ENCODE data around the gene NTHL1. TPM values are rescaled to one million over a fixed set of nuclear protein-coding genes. Genes with fewer than 3 reads are reported as not detected.

Gene NTHL1
- total RNA-seq, 1 experiment from 2014 or later = 28.2 TPM

- DNase-seq (ENCODE audit: low spot score) = no peak
Observed at GRCh38 chr16:2063861-2064260, 16.2 kb upstream of the NTHL1 start.

- DNase-seq (ENCODE audit: low spot score) = no peak
Observed at GRCh38 chr16:2062801-2063200, 15.2 kb upstream of the NTHL1 start.

- DNase-seq (ENCODE audit: low spot score) = no peak
Observed at GRCh38 chr16:2061526-2061925, 13.9 kb upstream of the NTHL1 start.

- DNase-seq (ENCODE audit: low spot score) = no peak
Observed at GRCh38 chr16:2061023-2061422, 13.4 kb upstream of the NTHL1 start.

GRCh38 chr16:2060346-2060745 is 12.7 kb upstream of the NTHL1 start:
- no peak for DNase-seq (ENCODE audit: low spot score)

GRCh38 chr16:2058872-2059271 is 11.2 kb upstream of the NTHL1 start:
- no peak for DNase-seq (ENCODE audit: low spot score)

GRCh38 chr16:2058420-2058819 is 10.8 kb upstream of the NTHL1 start:
- DNase-seq (ENCODE audit: low spot score) = no peak

- DNase-seq (ENCODE audit: low spot score) = no peak
Observed at GRCh38 chr16:2057438-2057837, 9.8 kb upstream of the NTHL1 start.

GRCh38 chr16:2056681-2057407 is 9.2 kb upstream of the NTHL1 start:
- no peak for DNase-seq (ENCODE audit: low spot score)

- no peak for DNase-seq (ENCODE audit: low spot score)
Observed at GRCh38 chr16:2056077-2056476, 8.4 kb upstream of the NTHL1 start.

GRCh38 chr16:2054543-2055245 is 7.1 kb upstream of the NTHL1 start:
- DNase-seq (ENCODE audit: low spot score) = no peak

GRCh38 chr16:2053897-2054296 is 6.3 kb upstream of the NTHL1 start:
- DNase-seq (ENCODE audit: low spot score) = no peak

- no peak for DNase-seq (ENCODE audit: low spot score)
Observed at GRCh38 chr16:2053211-2053610, 5.6 kb upstream of the NTHL1 start.

GRCh38 chr16:2048116-2048543 is 496 bp upstream of the NTHL1 start:
- DNase-seq (ENCODE audit: low spot score) = no peak

GRCh38 chr16:2046893-2047329 is 723 bp downstream of the NTHL1 start:
- DNase-seq (ENCODE audit: low spot score) = no peak

- DNase-seq (ENCODE audit: low spot score) = no peak
Observed at GRCh38 chr16:2045965-2046892, 1.4 kb downstream of the NTHL1 start.

- no peak for DNase-seq (ENCODE audit: low spot score)
Observed at GRCh38 chr16:2044541-2044940, 3.1 kb downstream of the NTHL1 start.

- no peak for DNase-seq (ENCODE audit: low spot score)
Observed at GRCh38 chr16:2043667-2044451, 3.8 kb downstream of the NTHL1 start.

GRCh38 chr16:2042986-2043666 is 4.5 kb downstream of the NTHL1 start:
- DNase-seq (ENCODE audit: low spot score) = no peak

- no peak for DNase-seq (ENCODE audit: low spot score)
Observed at GRCh38 chr16:2042171-2042985, 5.3 kb downstream of the NTHL1 start.
